GM21825 (cell line): ENCODE measurements around the gene OR7C1.
"Not testable (repeated sequence)": the region's sequence is repeated elsewhere in the genome, so short reads cannot be mapped to it uniquely, and the experiment has no call there.

Experiments
- ATAC-seq: cut with Tn5 transposase; IDR thresholded peaks from one replicate; pipeline ENCODE4 v1.9.1; 2021; ENCODE audit warnings: mild to moderate bottlenecking, moderate library complexity; ENCODE audit not compliant: unreplicated experiment

The OR7C1 gene

DNA sequence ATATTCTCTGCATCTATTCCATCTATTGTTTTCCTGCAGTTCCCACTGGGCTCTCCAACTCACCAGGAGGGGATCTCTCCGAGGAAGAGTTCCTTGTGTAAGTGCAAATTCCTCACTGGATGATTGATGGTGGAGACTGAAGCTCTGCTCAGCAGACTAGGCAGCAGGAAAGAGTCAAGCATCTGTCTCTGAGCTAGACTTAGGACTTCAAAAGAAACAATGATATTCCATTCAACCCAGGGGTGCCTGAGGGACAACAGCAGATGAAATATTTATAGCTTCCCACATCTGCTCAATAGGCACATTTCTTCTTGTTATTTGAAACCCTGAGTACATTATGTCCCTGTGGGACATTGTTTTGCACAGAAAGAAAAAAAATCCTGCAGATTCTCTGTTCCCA, at the start of gene OR7C1, which contains the start of gene OR7A5:
OR7C1 (minus strand) TSS at position 175 of the 400 bp plus-strand sequence. CDS start 35,049 bp downstream, outside the sequence.
OR7A5 (minus strand) TSS at position 175 of the 400 bp plus-strand sequence. CDS start 6,944 bp downstream, outside the sequence.
- ATAC-seq = no peak

DNA sequence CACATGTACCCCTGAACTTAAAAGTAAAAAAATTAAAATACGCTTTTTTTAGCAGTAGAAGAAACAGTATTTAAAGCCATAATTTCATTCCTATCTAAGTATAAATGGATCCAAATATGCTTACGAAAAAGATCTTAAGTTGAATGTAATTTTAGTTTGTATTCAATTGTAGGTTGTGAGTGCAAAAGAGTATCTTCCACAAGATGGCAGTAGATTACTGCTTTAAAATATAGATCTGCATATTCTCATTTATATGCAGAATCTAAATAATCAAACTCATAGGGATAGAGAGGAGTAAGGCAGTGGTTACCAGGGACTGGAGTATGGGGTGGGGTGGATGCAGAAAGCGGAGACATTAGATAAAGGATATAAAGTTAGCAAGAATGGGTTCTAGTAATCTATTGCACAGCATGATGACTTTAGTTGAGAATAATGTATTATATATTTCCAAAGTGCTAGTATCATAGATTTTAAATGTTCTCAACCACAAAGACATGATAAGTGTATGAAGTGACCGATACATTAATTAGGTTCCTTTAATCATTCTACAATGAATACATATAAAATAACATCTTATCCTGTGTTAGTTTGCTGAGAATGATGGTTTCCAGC, 36.7 kb upstream of the OR7C1 start:
- no peak for ATAC-seq

DNA sequence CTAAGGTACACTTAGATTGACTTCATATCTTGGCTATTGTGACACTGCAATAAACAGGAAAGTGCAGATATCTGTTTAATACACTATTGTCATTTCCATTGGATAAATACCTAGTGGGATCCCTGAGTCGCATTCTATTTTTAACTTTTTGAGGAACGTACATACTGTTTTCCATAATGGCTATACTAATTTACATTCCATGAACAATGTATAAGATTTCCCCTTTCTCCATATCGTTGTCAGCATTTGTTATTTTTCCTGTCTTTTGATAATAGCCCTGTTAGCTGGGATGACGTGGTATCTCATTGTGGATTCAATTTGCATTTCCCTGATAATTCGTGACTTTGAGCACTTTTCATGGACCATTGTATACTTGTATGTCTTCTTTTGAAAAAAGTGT, 33.5 kb upstream of the OR7C1 start:
- ATAC-seq = no peak

DNA sequence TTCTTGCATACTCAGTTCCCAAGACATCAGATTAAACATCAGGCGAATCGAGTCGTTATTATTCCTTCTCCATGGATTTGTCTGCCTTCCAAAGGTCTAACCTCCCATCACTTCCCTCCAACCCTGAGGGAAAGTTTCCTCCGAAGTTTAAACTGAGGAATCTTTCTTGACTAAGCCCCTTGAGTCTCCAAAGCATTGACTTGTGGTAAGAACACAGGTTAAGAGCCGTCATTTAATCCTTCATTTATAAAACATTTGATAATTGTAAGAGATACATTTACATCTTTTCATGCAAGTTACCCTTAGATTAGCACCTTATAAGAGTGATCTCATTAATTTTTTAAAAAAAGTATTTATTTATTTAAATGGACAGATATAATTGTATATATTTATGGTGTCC, 13.8 kb upstream of the OR7C1 start, which contains the start of gene OR7A10:
OR7A10 (minus strand) TSS at position 101 of the 400 bp plus-strand sequence. CDS start 7,045 bp downstream, outside the sequence.
- ATAC-seq = no peak

DNA sequence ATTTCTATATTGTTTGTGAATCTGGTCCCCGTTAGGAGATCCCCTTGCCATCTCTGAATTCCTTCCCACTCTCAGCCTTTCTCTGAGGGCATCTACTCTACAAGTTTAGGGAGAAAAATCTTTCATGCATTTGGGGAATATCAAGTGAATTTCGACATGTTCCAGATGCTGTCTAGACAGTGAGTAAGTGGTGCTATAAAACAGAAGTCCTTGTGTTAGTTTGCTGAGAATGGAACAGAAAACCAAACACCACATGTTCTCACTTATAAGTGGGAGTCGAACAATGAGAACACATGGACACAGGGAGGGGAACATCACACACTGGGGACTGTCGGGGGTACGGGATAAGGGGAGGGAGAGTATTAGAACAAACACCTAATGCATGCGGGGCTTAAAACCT, 8.6 kb upstream of the OR7C1 start:
- no peak for ATAC-seq

DNA sequence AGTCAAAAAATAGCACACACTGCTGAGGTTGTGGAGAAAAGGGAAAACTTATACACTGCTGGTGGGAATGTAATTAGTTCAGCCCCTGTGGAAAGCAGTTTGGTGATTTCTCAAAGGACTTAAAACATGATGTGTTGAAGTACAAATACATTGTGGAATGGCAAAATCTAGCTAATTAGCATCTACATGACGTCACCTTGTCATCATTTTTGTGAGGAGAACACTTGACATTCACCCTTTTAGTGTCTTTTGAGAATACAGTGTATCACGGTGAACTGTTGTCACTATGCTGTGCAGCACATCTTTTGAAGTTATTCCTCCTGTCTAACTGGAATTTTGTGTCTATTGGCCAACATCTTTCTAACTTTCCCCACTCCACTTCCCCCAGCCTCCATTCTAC, 8.2 kb upstream of the OR7C1 start:
- no peak for ATAC-seq

DNA sequence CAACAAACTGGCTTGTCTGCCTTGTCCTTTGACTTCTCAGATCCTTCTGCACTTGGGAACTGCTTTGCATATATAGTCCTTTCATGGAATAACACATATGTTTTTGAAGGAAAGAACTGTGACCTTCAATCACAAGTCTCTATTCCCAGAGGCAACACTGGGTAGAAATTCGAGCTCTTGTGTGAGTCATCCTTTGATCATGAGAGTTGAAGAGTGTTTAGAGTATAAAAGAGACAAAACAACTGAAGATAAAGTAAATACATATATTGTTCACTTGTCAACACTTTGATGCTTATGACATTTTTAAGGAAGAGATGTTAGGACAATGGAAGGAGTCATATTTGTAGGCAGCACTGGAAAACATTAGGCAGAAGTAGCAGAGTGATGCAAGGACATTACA, 5.2 kb upstream of the OR7C1 start:
- ATAC-seq = no peak

DNA sequence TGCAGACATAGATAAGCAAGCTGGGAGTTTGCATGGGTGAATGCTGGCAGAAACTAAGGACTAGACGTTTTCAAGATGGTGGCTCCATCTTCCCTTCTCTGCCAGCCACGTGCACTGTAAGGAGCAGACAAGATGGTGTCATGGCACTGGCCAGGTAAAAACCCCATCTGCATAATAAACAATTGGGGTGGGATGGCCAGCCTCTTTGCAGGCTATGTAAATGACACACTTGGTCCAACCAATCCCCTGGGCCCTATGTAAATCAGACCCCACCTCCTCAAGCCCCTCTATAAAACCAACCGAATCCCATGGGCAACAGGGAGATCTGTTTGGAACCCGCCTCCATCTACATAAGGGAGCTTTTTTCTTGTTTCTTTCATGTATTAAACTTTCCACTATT, 2.4 kb upstream of the OR7C1 start:
- ATAC-seq = no peak

DNA sequence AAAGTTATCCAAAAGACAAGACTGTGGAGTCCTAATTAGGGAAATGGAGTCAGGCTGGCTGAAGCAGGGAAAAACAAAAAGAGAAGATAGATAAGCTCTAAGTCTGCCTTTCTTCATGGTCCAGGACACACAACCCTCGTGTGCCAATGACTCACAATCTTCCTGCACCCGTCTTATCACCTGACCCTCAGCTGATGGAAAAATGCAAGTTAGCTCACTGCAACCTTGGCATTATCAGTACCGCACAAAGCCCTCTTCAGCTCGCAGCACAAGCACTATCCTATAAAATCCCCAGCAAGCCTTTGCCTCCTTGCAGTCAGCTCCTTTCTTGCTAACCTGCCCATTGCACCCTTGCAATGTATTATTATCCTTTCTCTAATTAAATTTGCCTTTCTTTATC, 4.3 kb downstream of the OR7C1 start:
- no peak for ATAC-seq

DNA sequence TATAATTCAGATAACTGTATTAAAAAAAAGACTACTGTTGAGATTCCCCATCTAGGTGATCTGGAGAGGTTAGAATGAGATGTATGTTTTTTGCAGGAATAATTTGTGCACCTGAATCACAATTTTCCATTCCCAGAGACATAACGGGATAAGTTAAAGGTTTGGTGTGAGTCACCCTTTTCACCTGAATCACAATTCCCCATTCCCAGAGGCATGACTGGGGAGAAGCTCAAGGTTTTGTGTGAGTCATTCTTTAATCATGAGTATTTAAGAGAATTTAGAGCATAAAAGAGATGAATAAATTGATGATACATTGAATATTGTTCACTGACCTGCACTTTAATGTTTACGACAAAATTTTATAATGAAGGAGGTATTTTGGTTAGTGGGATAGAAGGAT, 9.0 kb downstream of the OR7C1 start:
- no peak for ATAC-seq

- no peak for ATAC-seq
Observed at GRCh38 chr19:14821937-14822336, 13.0 kb downstream of the OR7C1 start.

- no peak for ATAC-seq
Observed at GRCh38 chr19:14818588-14818987, 16.4 kb downstream of the OR7C1 start.

DNA sequence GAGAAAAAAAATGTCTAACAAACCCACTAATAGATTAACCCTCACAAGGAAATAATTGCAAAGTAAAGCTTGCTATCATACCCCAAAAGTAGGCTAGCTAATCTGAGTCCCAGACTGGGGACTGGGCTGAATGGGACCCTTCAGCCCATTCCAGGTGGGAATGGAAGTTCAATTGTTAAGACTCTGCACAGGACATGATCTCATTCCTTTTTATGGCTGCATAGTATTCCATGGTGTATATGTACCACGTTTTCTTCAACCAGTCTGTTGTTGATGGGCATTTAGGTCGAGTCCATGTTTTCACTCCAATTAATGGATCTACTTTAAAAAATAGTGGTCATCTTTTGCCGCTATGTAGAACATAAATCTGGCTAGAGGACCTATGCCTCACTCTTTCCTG, 17.9 kb downstream of the OR7C1 start:
- ATAC-seq = no peak

DNA sequence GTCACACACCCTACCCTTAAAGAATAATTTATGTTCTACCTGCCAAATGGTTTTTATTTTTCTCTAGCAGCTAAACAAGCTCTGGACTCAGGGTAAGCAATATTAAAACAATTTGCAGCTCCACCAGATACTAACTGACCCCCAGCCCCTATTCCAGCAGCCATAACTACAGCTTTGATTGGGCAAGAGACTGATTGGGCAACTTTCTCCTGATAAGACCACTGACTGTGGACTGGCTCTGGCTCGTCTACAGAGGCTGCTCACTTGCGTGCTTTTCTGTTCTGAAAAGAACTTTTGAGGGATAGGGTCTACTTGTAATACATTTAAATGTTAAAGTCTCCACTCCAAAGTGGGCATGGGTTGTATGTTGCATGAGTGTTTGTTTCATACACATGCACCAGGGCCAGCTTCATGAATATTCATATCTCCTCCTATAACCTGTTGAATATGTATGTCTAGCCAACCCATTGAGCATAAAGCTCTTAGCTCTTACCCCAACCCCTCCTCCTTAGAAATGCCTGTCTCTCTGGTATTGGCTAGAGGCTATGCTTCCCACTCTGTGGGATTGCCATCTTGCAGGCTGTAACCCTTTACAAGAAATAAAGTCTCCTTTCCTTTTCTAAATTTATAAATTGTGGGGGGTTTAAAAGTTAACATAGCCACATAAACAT, 19.9 kb downstream of the OR7C1 start:
- ATAC-seq = no peak

DNA sequence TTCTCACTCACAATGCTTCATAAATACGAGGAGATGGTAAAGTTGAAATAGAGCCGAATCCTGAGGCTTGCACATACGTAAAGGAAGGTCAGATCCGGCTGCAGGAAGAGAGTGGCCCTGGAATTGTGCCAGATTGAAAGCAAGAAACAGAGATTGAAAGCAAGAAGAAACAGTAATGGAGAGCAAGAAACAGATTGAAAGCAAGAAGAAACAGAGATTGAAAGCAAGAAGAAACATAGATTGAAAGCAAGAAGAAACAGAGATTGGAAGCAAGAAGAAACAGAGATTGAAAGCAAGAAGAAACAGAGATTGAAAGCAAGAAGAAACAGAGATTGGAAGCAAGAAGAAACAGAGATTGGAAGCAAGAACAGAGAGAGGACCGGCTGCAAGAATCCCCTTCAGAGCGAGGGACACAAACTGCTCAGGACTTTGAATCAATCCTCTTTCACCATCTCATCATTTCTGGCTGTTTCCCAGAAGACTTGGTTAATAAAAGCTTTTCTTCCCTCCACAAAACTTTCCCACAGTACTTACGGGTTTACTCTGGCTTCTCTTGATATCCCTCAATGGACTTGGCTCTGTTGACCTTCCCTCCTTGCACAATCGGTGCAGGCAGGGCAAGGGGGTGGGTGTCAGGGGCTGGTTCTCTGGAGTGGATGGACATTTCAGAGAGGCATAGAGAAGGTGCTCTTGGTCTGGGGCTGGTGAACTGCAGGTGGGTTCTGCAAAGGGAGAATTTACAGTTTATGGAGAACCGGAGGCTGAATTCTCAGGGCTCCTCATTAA, 25.5 kb downstream of the OR7C1 start:
- no peak for ATAC-seq

DNA sequence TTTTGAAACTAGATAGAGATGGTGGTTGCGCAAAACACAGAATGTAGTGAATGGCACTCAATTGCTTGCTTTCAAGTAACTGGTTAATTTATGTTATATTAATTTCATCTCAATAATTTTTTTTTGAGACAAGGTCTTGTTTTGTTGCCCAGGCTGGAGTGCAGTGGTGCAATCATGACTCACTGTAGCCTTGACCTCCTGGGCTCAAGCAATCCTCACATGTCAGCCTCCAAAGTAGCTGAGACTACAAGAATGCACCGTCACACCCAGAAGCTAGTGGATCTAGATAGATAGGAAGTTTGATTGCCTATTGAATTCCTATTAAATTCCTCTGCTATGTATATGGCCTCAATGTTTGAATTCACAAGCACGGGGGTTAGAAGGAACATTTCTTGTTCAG, 30.2 kb downstream of the OR7C1 start:
- ATAC-seq = no peak

- ATAC-seq = no peak
Observed at GRCh38 chr19:14798760-14799159, 36.2 kb downstream of the OR7C1 start.

DNA sequence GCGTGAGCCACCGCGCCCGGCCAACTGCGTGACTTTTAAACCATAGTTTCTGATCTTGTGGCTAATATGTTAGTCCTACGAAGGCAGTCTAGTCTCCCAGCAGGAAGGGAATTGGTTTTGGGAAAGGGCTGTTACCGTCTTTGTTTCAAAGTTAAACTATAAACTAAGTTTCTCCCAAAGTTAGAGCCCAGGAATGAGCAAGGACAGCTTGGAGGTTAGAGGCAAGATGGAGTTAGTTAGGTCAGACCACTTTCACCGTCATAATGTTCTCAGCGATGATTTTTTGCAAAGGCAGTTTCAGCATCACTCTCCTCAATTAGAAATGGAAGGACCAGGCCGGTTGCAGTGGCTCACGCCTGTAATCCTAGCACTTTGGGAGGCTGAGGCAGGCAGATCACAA, 39.0 kb downstream of the OR7C1 start:
- ATAC-seq = no peak

DNA sequence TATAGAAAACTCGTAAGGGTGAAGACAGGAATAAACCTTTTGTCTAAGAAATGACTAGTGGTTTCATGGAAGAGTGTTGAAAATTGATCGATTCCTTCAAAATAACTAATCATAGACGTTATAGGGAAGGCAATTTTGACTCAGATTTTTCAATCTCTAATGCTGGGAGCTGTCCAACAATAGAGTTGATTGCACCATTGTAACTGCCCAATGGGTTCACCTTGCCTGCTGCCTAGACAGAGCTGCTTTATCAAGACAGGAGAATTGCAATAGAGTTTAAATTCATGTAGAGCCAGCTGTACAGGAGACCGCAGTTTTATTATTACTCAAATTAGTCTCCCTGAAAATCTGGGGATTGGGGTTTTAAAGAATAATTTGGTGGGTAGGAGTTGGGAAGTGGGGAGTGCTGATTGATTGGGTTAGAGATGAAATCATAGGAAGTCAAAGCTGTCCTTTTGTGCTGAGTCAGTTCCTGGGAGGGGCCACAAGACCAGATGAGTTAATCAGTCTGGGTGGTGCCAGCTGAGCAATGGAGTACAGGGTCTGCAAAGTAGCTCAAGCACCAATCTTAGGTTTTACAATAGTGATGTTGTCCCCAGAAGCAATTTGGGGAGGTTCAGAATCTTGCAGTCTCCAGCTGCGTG, 39.8 kb downstream of the OR7C1 start:
- ATAC-seq = no peak

GRCh38 chr19:14792250-14792649, 42.7 kb downstream of the OR7C1 start:
- ATAC-seq = not testable (repeated sequence)

DNA sequence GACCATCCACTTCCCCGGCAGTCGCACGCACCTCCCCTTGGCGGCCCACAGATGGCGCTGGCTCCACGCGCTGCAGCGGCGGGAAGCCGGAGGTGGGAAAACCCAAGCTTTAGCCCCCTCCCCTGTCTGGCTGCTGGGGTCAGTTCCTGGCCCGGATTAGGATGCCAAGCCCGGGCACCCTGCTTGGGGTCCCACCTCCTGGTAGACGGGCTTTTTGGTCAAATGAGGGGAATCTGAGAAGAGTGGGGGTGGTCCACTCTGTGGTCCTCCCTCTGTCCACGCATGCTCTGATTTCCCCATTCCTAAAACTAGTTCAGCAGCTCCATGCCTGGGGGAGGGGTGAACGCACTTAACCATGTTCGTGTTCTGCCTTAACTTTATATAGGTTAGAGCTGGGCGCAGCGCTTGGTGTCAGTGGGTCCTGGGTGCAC, 48.5 kb downstream of the OR7C1 start:
- ATAC-seq = no peak
